HG02981 (cell line): Measurements from ENCODE around the gene SMG6.

Experiments
- ATAC-seq: cut with Tn5 transposase; IDR thresholded peaks from one replicate; pipeline ENCODE4 v1.9.1; 2021; ENCODE audit warnings: mild to moderate bottlenecking, moderate library complexity; ENCODE audit not compliant: unreplicated experiment

SMG6 gene

GRCh38 chr17:2237521-2237921 lies 66.1 kb downstream of the SMG6 start:
- ATAC-seq, result no peak

- no peak for ATAC-seq
Measured at GRCh38 chr17:2235792-2236366, 67.7 kb downstream of the SMG6 start.

- ATAC-seq, result no peak
Measured at GRCh38 chr17:2235265-2235664, 68.3 kb downstream of the SMG6 start.

GRCh38 chr17:2233441-2233947 lies 70.1 kb downstream of the SMG6 start:
- ATAC-seq, result no peak

GRCh38 chr17:2232244-2232638 lies 71.3 kb downstream of the SMG6 start:
- ATAC-seq, result no peak

- ATAC-seq, result no peak
Measured at GRCh38 chr17:2230877-2231276, 72.7 kb downstream of the SMG6 start.

- ATAC-seq, result no peak
Measured at GRCh38 chr17:2227025-2227699, 76.4 kb downstream of the SMG6 start.

GRCh38 chr17:2223617-2223927 lies 80.0 kb downstream of the SMG6 start:
- ATAC-seq, result no peak

- no peak for ATAC-seq
Measured at GRCh38 chr17:2222901-2223616, 80.5 kb downstream of the SMG6 start.

- ATAC-seq, result no peak
Measured at GRCh38 chr17:2222301-2222700, 81.3 kb downstream of the SMG6 start.

- no peak for ATAC-seq
Measured at GRCh38 chr17:2218426-2218825, 85.2 kb downstream of the SMG6 start.

- ATAC-seq, result peak; percentile 88
Measured at GRCh38 chr17:2215616-2216364, 87.8 kb downstream of the SMG6 start.

- no peak for ATAC-seq
Measured at GRCh38 chr17:2214929-2215615, 88.5 kb downstream of the SMG6 start.

- no peak for ATAC-seq
Measured at GRCh38 chr17:2214047-2214928, 89.3 kb downstream of the SMG6 start.

- no peak for ATAC-seq
Measured at GRCh38 chr17:2213291-2213960, 90.2 kb downstream of the SMG6 start.

- ATAC-seq, result no peak
Measured at GRCh38 chr17:2212400-2212981, 91.1 kb downstream of the SMG6 start.

GRCh38 chr17:2211661-2212399 lies 91.8 kb downstream of the SMG6 start:
- no peak for ATAC-seq

GRCh38 chr17:2210726-2211125 lies 92.9 kb downstream of the SMG6 start:
- no peak for ATAC-seq
